ENCODE data around the gene PLCB3.

- TF ChIP-seq POLR2A (IDR thresholded peaks at IDR 0.05) (no peak), CTCF (IDR thresholded peaks at IDR 0.05) (no peak), POLR2AphosphoS5 (IDR thresholded peaks at IDR 0.05) (no peak), EP300 (IDR thresholded peaks at IDR 0.05) (no peak)
Measured at GRCh38 chr11:64244966-64245365, 6.4 kb upstream of the PLCB3 start.

All from upper lobe of left lung (tissue), 4 donors.